ENCODE measurements around the gene FAM110D. TPM values are rescaled to one million over a fixed set of nuclear protein-coding genes. Genes with fewer than 3 reads are reported as not detected.

The FAM110D gene
- total and polyA plus RNA-seq, 10 of the 15 experiments (the other 5 are each of a cell fraction or from before 2014, with no cell fraction given): 0.06 TPM; not detected in 9

DNA sequence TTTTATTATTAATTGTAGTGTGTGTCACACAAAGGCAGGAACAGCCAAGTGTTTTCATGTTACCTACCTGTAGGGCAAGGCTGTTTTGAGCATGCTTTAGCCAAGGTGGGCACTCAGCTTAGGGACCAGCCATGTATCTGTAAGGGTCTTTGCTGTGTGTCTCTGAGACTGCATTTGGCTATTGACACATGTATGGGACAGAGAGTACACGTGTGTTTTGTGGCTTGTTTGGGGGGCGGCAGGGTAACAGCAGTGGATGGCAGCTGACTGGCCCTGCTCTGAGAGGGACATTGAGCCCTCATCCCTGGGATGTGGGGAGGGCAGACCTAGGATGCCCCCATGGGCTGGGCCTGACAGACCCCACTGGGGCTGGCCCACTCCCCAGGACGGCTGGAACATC, 38.4 kb downstream of the FAM110D start:
- Histone ChIP-seq H3K4me1 (ENCODE audit: control insufficient read depth, insufficient read depth, low read length) (no peaks in the 10 kb centered on the region), H3K36me3 (ENCODE audit: control insufficient read depth in 2 of 2, insufficient read depth in 2 of 2, low read length in 1 of 2) (no peaks in the 10 kb centered on the region), H4K20me1 (ENCODE audit: control insufficient read depth, insufficient read depth) (no peaks in the 10 kb centered on the region), H3K4me3 (no peak overlapping the region), H3K9me3 (replicated peaks; ENCODE audit: control insufficient read depth, insufficient read depth, low read length) (no peaks in the 10 kb centered on the region), H3K27me3 (replicated peaks in 1 of 2; ENCODE audit: control insufficient read depth in 2 of 2, insufficient read depth in 2 of 2, low read length in 1 of 2) (no peaks in the 10 kb centered on the region), H3K79me2 (ENCODE audit: control insufficient read depth, insufficient read depth, low read length) (no peaks in the 10 kb centered on the region), H2AFZ (ENCODE audit: control insufficient read depth, low read depth, low read length) (no peak overlapping the region), H3K9ac (ENCODE audit: control insufficient read depth, insufficient read depth, low read length) (no peak overlapping the region), H3K27ac (ENCODE audit: control insufficient read depth, insufficient read depth) (no peak overlapping the region), H3K4me2 (ENCODE audit: control insufficient read depth, insufficient read depth) (no peak overlapping the region)
- RAD21 ChIA-PET (ENCODE audit: unreplicated experiment): no interaction called here
- CTCF ChIA-PET: no interaction called here
- in situ Hi-C loops (cut with MboI): no loop called here
- POLR2A ChIA-PET: no interaction called here
- FAIRE-seq (no peak), ATAC-seq (no peak), DNase-seq (ENCODE audit: low read depth, low spot score) (no peak)
- 31% methylated on average over 3 of the region's 3 CpGs for WGBS (ENCODE audit: insufficient coverage, insufficient replicate concordance, low lambda C conversion rate, missing lambda C conversion rate)
- SMC1A ChIA-PET (ENCODE audit: uncharacterized antibody, unreplicated experiment): no interaction called here
- no peak for TF ChIP-seq WRNIP1 (IDR thresholded peaks at IDR 0.05; ENCODE audit: borderline replicate concordance, low read depth, low read length)
- TF ChIP-seq IRF4 (IDR thresholded peaks at IDR 0.05; ENCODE audit: low read depth, low read length): no peak
- TF ChIP-seq, protein P1, sequence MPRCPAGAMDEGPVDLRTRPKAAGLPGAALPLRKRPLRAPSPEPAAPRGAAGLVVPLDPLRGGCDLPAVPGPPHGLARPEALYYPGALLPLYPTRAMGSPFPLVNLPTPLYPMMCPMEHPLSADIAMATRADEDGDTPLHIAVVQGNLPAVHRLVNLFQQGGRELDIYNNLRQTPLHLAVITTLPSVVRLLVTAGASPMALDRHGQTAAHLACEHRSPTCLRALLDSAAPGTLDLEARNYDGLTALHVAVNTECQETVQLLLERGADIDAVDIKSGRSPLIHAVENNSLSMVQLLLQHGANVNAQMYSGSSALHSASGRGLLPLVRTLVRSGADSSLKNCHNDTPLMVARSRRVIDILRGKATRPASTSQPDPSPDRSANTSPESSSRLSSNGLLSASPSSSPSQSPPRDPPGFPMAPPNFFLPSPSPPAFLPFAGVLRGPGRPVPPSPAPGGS (IDR thresholded peaks at IDR 0.05; ENCODE audit: borderline replicate concordance, insufficient read depth, low read depth, low read length, poor library complexity, severe bottlenecking): no peak
- TF ChIP-seq, protein P2, sequence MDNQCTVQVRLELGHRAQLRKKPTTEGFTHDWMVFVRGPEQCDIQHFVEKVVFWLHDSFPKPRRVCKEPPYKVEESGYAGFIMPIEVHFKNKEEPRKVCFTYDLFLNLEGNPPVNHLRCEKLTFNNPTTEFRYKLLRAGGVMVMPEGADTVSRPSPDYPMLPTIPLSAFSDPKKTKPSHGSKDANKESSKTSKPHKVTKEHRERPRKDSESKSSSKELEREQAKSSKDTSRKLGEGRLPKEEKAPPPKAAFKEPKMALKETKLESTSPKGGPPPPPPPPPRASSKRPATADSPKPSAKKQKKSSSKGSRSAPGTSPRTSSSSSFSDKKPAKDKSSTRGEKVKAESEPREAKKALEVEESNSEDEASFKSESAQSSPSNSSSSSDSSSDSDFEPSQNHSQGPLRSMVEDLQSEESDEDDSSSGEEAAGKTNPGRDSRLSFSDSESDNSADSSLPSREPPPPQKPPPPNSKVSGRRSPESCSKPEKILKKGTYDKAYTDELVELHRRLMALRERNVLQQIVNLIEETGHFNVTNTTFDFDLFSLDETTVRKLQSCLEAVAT (IDR thresholded peaks at IDR 0.05): no peak
- no peak for TF ChIP-seq EED (IDR thresholded peaks at IDR 0.05; ENCODE audit: low read depth)
- no peak for TF ChIP-seq RELA (IDR thresholded peaks at IDR 0.05; ENCODE audit: borderline replicate concordance, partially characterized antibody)
- no peak for TF ChIP-seq NRF1 (conservative IDR thresholded peaks at IDR 0.05; ENCODE audit: low read depth, low read length)
- intact Hi-C loops (cut with micrococcal nuclease; ENCODE audit: unreplicated experiment): no loop called here
- BruUV-seq (replicated peaks): no TSS peak
